Thoracic aorta (tissue), 2 donors: ENCODE results near the gene DGKE. TPM values are rescaled to one million over a fixed set of nuclear protein-coding genes. Genes with fewer than 3 reads are reported as not detected.

ENCODE experiments used
- ATAC-seq: fragments of 150-250 bp; one replicate; pipeline ENCODE4 v1.8.0; 2017; ENCODE audit warnings: low read depth; ENCODE audit not compliant: insufficient number of reproducible peaks, low FRiP score
- DNase-seq: peaks from one replicate; pipeline ENCODE4 v3.0.0-alpha.2; 2020; ENCODE audit warnings: low spot score
- H3K27ac ChIP-seq, 2 donors: fragments of 200-600 bp; sonication (generic); 1 replicate in 1 of 2; 2 replicates in 1 of 2; pipeline ENCODE4 v1.5.1; 2016; ENCODE audit warnings: mild to moderate bottlenecking in 2 of 2, moderate library complexity in 2 of 2
- H3K27me3 ChIP-seq: fragments of 200-600 bp; sonication (generic); replicated peaks from 2 replicates; pipeline ENCODE4 v1.6.0; 2016; ENCODE audit warnings: mild to moderate bottlenecking; ENCODE audit not compliant: insufficient read depth
- H3K36me3 ChIP-seq: fragments of 200-600 bp; sonication (generic); one replicate; pipeline ENCODE4 v1.5.1; 2016
- H3K4me1 ChIP-seq, 2 donors: fragments of 200-600 bp; sonication (generic); 1 replicate in 1 of 2; 2 replicates in 1 of 2; pipeline versions ENCODE4 v1.5.1 to v1.6.0; 2016; ENCODE audit warnings: low read depth in 2 of 2, mild to moderate bottlenecking in 1 of 2; ENCODE audit not compliant: control insufficient read depth in 1 of 2
- H3K4me3 ChIP-seq: fragments of 200-600 bp; sonication (generic); 2 replicates; pipeline ENCODE4 v1.5.1; 2016; ENCODE audit warnings: mild to moderate bottlenecking
- H3K9me3 ChIP-seq: fragments of 200-600 bp; sonication (generic); 2 replicates; pipeline ENCODE4 v1.5.1; 2016
- CTCF ChIP-seq: fragments of 200-600 bp; sonication (generic); IDR thresholded peaks from one replicate; pipeline ENCODE4 v1.5.1; 2019; ENCODE audit warnings: antibody characterized with exemption
- total RNA-seq, 2 donors: library from RNA; depleted of rRNA; stranded (reverse); fragments of >200 nt; gene quantifications; one replicate each; pipeline versions ENCODE4 v1.1.0 to v1.2.3, GENCODE V29; 2016

The DGKE gene
- total RNA-seq, 2 donors from 2014 or later, result 8.7 to 9.9 TPM

- DNase-seq, result no peak
- ATAC-seq, result no peak
- H3K36me3 ChIP-seq, result peaks cover 9% of the 10 kb centered on the region
- H3K4me3 ChIP-seq, result peak overlapping the region; percentile 88
- H3K27ac ChIP-seq, result peak overlapping the region; percentile 41 to 84
- no peak for TF ChIP-seq CTCF
- H3K4me1 ChIP-seq, result peaks cover 22 to 36% of the 10 kb centered on the region in 2 donors
- H3K9me3 ChIP-seq, result no peaks in the 10 kb centered on the region
- no peaks in the 10 kb centered on the region for H3K27me3 ChIP-seq
Measured at GRCh38 chr17:56912105-56912999, 78.4 kb downstream of the DGKE start.

GRCh38 chr17:56913000-56913311, 79.0 kb downstream of the DGKE start:
- ATAC-seq, result no peak
- no peaks in the 10 kb centered on the region for H3K27me3 ChIP-seq
- DNase-seq, result no peak
- TF ChIP-seq CTCF, result no peak
- H3K27ac ChIP-seq, result peak overlapping the region; percentile 84 to 86
- H3K36me3 ChIP-seq, result peaks cover 7% of the 10 kb centered on the region
- no peaks in the 10 kb centered on the region for H3K9me3 ChIP-seq
- H3K4me3 ChIP-seq, result peak overlapping the region; percentile 88
- H3K4me1 ChIP-seq, result peaks cover 22 to 36% of the 10 kb centered on the region in 2 donors

GRCh38 chr17:56913353-56913866, 79.5 kb downstream of the DGKE start:
- H3K4me3 ChIP-seq, result peak overlapping the region; percentile 88
- TF ChIP-seq CTCF, result no peak
- H3K9me3 ChIP-seq, result no peaks in the 10 kb centered on the region
- peaks cover 22 to 36% of the 10 kb centered on the region in 2 donors for H3K4me1 ChIP-seq
- ATAC-seq, result no peak
- no peak for DNase-seq
- H3K36me3 ChIP-seq, result peaks cover 3% of the 10 kb centered on the region
- peak overlapping the region; percentile 84 to 86 for H3K27ac ChIP-seq
- H3K27me3 ChIP-seq, result no peaks in the 10 kb centered on the region

- H3K9me3 ChIP-seq, result no peaks in the 10 kb centered on the region
- ATAC-seq (peak; percentile 87), DNase-seq (peak; percentile 83)
- H3K4me1 ChIP-seq, result peaks cover 22 to 36% of the 10 kb centered on the region in 2 donors
- peak within 1 kb of the TSS; percentile 84 to 86 for H3K27ac ChIP-seq
- TF ChIP-seq CTCF, result no peak
- H3K4me3 ChIP-seq, result peak within 1 kb of the TSS; percentile 88
- H3K36me3 ChIP-seq, result peaks cover under 1% of the 10 kb centered on the region
- no peaks in the 10 kb centered on the region for H3K27me3 ChIP-seq
Measured at GRCh38 chr17:56913867-56914580, 80.1 kb downstream of the DGKE start, which contains the start of gene TRIM25. TSS of gene TRIM25 (minus strand) at chr17:56914049. CDS start at chr17:56913988, 61 bp downstream.
